Upper lobe of left lung (tissue), 6 donors: ENCODE data around the gene RAD50. TPM values are rescaled to one million over a fixed set of nuclear protein-coding genes. Genes with fewer than 3 reads are reported as not detected.

Experiments
- ATAC-seq, 2 donors: fragments of 200-7000 bp; cut with Tn5 transposase; one replicate each; pipeline ENCODE4 v1.9.1; 2022; ENCODE audit warnings: mild to moderate bottlenecking in 2 of 2, moderate library complexity in 2 of 2; ENCODE audit not compliant: low FRiP score in 2 of 2
- DNase-seq, 2 donors: peaks; one replicate each; pipeline ENCODE4 v3.0.0-alpha.2; 2019 to 2020
- H3K27ac ChIP-seq, 4 donors: fragments of 200-600 bp; sonication (generic); one replicate each; pipeline ENCODE4 v1.5.1; 2016 to 2019
- H3K27me3 ChIP-seq, 4 donors: fragments of 200-600 bp; sonication (generic); one replicate each; pipeline ENCODE4 v1.5.1; 2017 to 2019
- H3K36me3 ChIP-seq, 4 donors: fragments of 200-600 bp; sonication (generic); one replicate each; pipeline ENCODE4 v1.5.1; 2016 to 2019
- H3K4me1 ChIP-seq, 4 donors: fragments of 200-600 bp; sonication (generic); one replicate each; pipeline ENCODE4 v1.5.1; 2018 to 2019
- H3K4me3 ChIP-seq, 4 donors: fragments of 200-600 bp; sonication (generic); one replicate each; pipeline ENCODE4 v1.5.1; 2017 to 2019; ENCODE audit warnings: mild to moderate bottlenecking in 2 of 4, moderate library complexity in 1 of 4
- H3K9me3 ChIP-seq, 4 donors: fragments of 200-600 bp; sonication (generic); one replicate each; pipeline ENCODE4 v1.5.1; 2018 to 2019
- EP300 ChIP-seq, 4 donors: sonication (generic); formaldehyde crosslinking; IDR thresholded peaks; one replicate each; pipeline ENCODE4 v1.5.1; 2017; ENCODE audit warnings: antibody characterized with exemption in 4 of 4, control low read depth in 2 of 4
- POLR2A ChIP-seq, 4 donors: fragments of 450-650 bp; IDR thresholded peaks; one replicate each; pipeline ENCODE4 v1.5.1; 2016 to 2017; ENCODE audit warnings: antibody characterized with exemption in 4 of 4, mild to moderate bottlenecking in 2 of 4
- POLR2AphosphoS5 ChIP-seq, 2 donors: sonication (generic); formaldehyde crosslinking; IDR thresholded peaks; one replicate each; pipeline ENCODE4 v1.5.1; 2017; ENCODE audit warnings: antibody characterized with exemption in 2 of 2
- WGBS, 2 donors: methylation state at CpG; one replicate each; pipeline ENCODE4 v1.1.5; 2017 to 2018; 5-methylcytosine and 5-hydroxymethylcytosine counted together
- total RNA-seq, 6 donors: library from RNA; depleted of rRNA in 4 of 6; stranded (reverse); fragments of >200 nt in 4 of 6; gene quantifications; one replicate each; pipeline versions ENCODE4 v1.1.0 to v1.2.1, GENCODE V29; 2016 to 2021
- TF ChIP-seq, protein P1 (sequence below), 6 experiments: fragments of 450-650 bp in 4 of 6; fragments of 200-600 bp in 2 of 6; sonication (generic) in 2 of 6; IDR thresholded peaks; one replicate each; pipeline ENCODE4 v1.5.1; 2016 to 2019; ENCODE audit warnings: antibody characterized with exemption in 6 of 6
- donor health status: DM: no; HTN: no; CAD: no; lungs with moderate emphysema.
- donor health status: DM: no; HTN: yes; CAD: no; lungs with severe emphysema.

RAD50 gene
- total RNA-seq, 6 donors from 2014 or later, result 26.2 to 105 (median 33.3) TPM

- no peaks in the 10 kb centered on the region for H3K27me3 ChIP-seq
- H3K4me3 ChIP-seq, result no peak overlapping the region
- no peak overlapping the region for H3K27ac ChIP-seq
- ATAC-seq (no peak), DNase-seq (no peak)
- 87 to 88% methylated on average over 7 of the region's 7 CpGs for WGBS, 2 donors
- H3K4me1 ChIP-seq, result no peaks in the 10 kb centered on the region
- no peaks in the 10 kb centered on the region for H3K9me3 ChIP-seq
- TF ChIP-seq, protein P1, sequence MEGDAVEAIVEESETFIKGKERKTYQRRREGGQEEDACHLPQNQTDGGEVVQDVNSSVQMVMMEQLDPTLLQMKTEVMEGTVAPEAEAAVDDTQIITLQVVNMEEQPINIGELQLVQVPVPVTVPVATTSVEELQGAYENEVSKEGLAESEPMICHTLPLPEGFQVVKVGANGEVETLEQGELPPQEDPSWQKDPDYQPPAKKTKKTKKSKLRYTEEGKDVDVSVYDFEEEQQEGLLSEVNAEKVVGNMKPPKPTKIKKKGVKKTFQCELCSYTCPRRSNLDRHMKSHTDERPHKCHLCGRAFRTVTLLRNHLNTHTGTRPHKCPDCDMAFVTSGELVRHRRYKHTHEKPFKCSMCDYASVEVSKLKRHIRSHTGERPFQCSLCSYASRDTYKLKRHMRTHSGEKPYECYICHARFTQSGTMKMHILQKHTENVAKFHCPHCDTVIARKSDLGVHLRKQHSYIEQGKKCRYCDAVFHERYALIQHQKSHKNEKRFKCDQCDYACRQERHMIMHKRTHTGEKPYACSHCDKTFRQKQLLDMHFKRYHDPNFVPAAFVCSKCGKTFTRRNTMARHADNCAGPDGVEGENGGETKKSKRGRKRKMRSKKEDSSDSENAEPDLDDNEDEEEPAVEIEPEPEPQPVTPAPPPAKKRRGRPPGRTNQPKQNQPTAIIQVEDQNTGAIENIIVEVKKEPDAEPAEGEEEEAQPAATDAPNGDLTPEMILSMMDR (IDR thresholded peaks at IDR 0.05), result no peak
- TF ChIP-seq EP300 (IDR thresholded peaks at IDR 0.05) (no peak), POLR2AphosphoS5 (IDR thresholded peaks at IDR 0.05) (no peak), POLR2A (IDR thresholded peaks at IDR 0.05) (no peak)
- no peaks in the 10 kb centered on the region for H3K36me3 ChIP-seq
Observed at GRCh38 chr5:132669455-132669820, 112.7 kb downstream of the RAD50 start.

DNA sequence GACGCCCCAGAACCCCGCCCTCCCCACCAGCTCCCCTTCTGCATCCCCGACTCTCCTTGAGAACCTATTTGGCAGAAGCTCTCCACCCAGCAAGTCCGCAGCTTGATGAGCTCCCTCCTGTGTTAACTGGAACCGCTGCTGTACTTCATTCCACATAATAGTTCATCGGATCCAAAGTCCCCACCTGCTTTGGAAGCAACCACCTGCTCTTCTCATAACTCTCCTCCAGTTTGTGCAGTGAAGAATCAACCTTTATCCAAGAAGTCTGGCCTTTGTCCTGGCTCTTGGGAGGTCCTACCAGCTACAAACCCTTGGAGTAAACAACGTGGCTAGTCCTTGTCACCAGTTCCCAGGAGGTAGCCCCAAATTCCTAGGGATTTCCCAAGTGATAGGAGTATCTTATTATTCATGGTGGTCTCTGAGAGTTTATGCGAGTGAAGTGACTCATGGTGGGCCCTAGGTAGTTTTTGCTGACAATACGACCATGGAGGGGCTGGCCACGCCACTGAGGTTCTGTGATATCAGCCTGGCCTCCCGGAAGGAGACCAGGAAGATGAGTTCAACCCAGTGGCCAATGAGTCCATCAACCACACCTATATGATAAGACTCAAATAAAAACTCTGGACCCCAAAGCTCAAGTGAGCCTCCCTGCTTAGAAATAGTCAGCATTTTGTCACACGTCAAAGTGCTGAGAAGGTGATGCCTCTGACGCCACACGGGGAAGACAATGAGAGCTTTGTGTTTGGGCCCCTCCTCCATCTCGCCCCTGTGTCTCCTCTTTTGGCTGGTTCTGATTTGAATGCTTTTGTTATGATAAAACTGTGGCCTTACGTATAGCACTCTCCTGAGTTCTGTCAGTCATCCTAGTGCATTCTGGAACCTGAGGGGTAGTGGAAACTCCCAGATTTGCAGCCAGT lies 113.4 kb downstream of the RAD50 start:
- Histone ChIP-seq H3K4me3 (no peak overlapping the region), H3K9me3 (no peaks in the 10 kb centered on the region), H3K27me3 (no peaks in the 10 kb centered on the region), H3K36me3 (no peaks in the 10 kb centered on the region), H3K4me1 (peaks cover 0 to 6% (median 5%) of the 10 kb centered on the region in 4 donors), H3K27ac (no peak overlapping the region)
- ATAC-seq, result no peak
- WGBS, 2 donors, result 90 to 92% methylated on average over 10 to 16 of the region's 16 CpGs
- no peak for TF ChIP-seq EP300 (IDR thresholded peaks at IDR 0.05)
- TF ChIP-seq POLR2A (IDR thresholded peaks at IDR 0.05), result no peak
- TF ChIP-seq, protein P1 (IDR thresholded peaks at IDR 0.05), result no peak
- TF ChIP-seq POLR2AphosphoS5 (IDR thresholded peaks at IDR 0.05), result no peak
- DNase-seq, result no peak

DNA sequence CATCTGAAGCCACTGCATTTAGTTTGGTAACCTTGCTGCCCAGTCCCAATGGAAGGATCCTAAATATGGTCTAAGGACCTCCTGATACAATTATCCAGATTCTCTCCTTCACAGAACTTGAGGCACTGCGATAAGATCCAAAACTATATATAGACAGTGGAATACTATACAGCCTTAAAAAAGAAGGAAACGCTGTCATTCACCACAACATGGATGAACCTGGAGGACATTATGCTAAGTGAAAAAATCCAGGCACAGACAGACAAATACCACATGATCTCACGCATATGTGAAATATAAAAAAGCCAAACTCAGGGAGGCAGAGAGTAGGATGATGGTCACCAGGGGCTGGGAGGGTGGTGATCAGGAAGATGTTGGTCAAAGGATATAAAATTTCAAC lies 114.2 kb downstream of the RAD50 start:
- 95 to 100% methylated on average over 3 of the region's 3 CpGs for WGBS, 2 donors
- Histone ChIP-seq H3K4me1 (peaks cover 0 to 6% (median 5%) of the 10 kb centered on the region in 4 donors), H3K4me3 (no peak overlapping the region), H3K27me3 (no peaks in the 10 kb centered on the region), H3K9me3 (no peaks in the 10 kb centered on the region), H3K36me3 (no peaks in the 10 kb centered on the region), H3K27ac (no peak overlapping the region)
- DNase-seq, result no peak
- TF ChIP-seq EP300 (IDR thresholded peaks at IDR 0.05) (no peak), POLR2AphosphoS5 (IDR thresholded peaks at IDR 0.05) (no peak), POLR2A (IDR thresholded peaks at IDR 0.05) (no peak)
- TF ChIP-seq, protein P1 (IDR thresholded peaks at IDR 0.05), result no peak
- no peak for ATAC-seq

- ATAC-seq (no peak), DNase-seq (no peak)
- H3K4me1 ChIP-seq, result peaks cover 4 to 11% (median 6%) of the 10 kb centered on the region in 4 donors
- no peaks in the 10 kb centered on the region for H3K27me3 ChIP-seq
- H3K9me3 ChIP-seq, result no peaks in the 10 kb centered on the region
- no peaks in the 10 kb centered on the region for H3K36me3 ChIP-seq
- no peak overlapping the region for H3K27ac ChIP-seq
- 78 to 96% methylated on average over 1 of the region's 1 CpG for WGBS, 2 donors
- TF ChIP-seq EP300 (IDR thresholded peaks at IDR 0.05) (no peak), POLR2AphosphoS5 (IDR thresholded peaks at IDR 0.05) (no peak), POLR2A (IDR thresholded peaks at IDR 0.05) (no peak)
- TF ChIP-seq, protein P1 (IDR thresholded peaks at IDR 0.05), result no peak
- H3K4me3 ChIP-seq, result no peak overlapping the region
Observed at GRCh38 chr5:132673488-132673887, 116.7 kb downstream of the RAD50 start.
